Ascending aorta (tissue), 2 donors: ENCODE data around the gene CCN2. TPM values are rescaled to one million over a fixed set of nuclear protein-coding genes. Genes with fewer than 3 reads are reported as not detected.

ENCODE experiments used
- DNase-seq, 2 donors: peaks; one replicate each; pipeline ENCODE4 v3.0.0-alpha.2; 2019; ENCODE audit warnings: low spot score in 2 of 2
- H3K27ac ChIP-seq, 2 donors: fragments of 200-600 bp; sonication (generic); one replicate each; pipeline ENCODE4 v1.5.1; 2016 to 2017; ENCODE audit warnings: mild to moderate bottlenecking in 1 of 2
- H3K27me3 ChIP-seq: fragments of 200-600 bp; sonication (generic); one replicate; pipeline ENCODE4 v1.5.1; 2017
- H3K36me3 ChIP-seq, 2 donors: fragments of 200-600 bp; sonication (generic); one replicate each; pipeline ENCODE4 v1.5.1; 2016
- H3K4me1 ChIP-seq, 2 donors: fragments of 200-600 bp; sonication (generic); one replicate each; pipeline ENCODE4 v1.5.1; 2016 to 2017; ENCODE audit warnings: mild to moderate bottlenecking in 1 of 2
- H3K4me3 ChIP-seq, 2 donors: fragments of 200-600 bp; sonication (generic); one replicate each; pipeline ENCODE4 v1.5.1; 2016 to 2017; ENCODE audit warnings: mild to moderate bottlenecking in 1 of 2
- H3K9me3 ChIP-seq, 2 donors: fragments of 200-600 bp; sonication (generic); one replicate each; pipeline ENCODE4 v1.5.1; 2016
- intact Hi-C: fragments of 100-400 bp; cut with DNase I; formaldehyde crosslinking; loops from one replicate; pipeline ENCODE4 v1.15.1; 2023
- total RNA-seq: library from RNA; depleted of rRNA; stranded (reverse); fragments of >200 nt; gene quantifications from one replicate; pipeline ENCODE4 v1.1.0, GENCODE V29; 2016
- TF ChIP-seq, protein P1 (sequence below), 3 experiments: fragments of 200-600 bp in 2 of 3; fragments of 450-650 bp in 1 of 3; sonication (generic) in 2 of 3; IDR thresholded peaks; one replicate each; pipeline ENCODE4 v1.5.1; 2016 to 2019; ENCODE audit warnings: antibody characterized with exemption in 3 of 3, mild to moderate bottlenecking in 1 of 3, moderate library complexity in 1 of 3

The CCN2 gene
- 916 TPM for total RNA-seq

GRCh38 chr6:131950767-131951575 is at the start of gene CCN2:
TSS of gene CCN2 (minus strand) at chr6:131951372. CDS start at chr6:131951172, 200 bp downstream.
- DNase-seq: peak; percentile 13 to 97
- Histone ChIP-seq H3K4me3 (peak within 1 kb of the TSS; percentile 84 to 86), H3K9me3 (no peaks in the 10 kb centered on the region), H3K27ac (peak within 1 kb of the TSS; percentile 92 to 94), H3K27me3 (no peaks in the 10 kb centered on the region), H3K36me3 (peaks cover 12 to 35% of the 10 kb centered on the region in 2 donors), H3K4me1 (peaks cover 3 to 23% of the 10 kb centered on the region in 2 donors)
- intact Hi-C loops: loop anchor here (2.0 to 10.0 kb wide), 4 partner anchors 134 to 244 kb away; no protein-coding TSS in a partner anchor
- TF ChIP-seq, protein P1, sequence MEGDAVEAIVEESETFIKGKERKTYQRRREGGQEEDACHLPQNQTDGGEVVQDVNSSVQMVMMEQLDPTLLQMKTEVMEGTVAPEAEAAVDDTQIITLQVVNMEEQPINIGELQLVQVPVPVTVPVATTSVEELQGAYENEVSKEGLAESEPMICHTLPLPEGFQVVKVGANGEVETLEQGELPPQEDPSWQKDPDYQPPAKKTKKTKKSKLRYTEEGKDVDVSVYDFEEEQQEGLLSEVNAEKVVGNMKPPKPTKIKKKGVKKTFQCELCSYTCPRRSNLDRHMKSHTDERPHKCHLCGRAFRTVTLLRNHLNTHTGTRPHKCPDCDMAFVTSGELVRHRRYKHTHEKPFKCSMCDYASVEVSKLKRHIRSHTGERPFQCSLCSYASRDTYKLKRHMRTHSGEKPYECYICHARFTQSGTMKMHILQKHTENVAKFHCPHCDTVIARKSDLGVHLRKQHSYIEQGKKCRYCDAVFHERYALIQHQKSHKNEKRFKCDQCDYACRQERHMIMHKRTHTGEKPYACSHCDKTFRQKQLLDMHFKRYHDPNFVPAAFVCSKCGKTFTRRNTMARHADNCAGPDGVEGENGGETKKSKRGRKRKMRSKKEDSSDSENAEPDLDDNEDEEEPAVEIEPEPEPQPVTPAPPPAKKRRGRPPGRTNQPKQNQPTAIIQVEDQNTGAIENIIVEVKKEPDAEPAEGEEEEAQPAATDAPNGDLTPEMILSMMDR (IDR thresholded peaks at IDR 0.05): no peak

- Histone ChIP-seq H3K27me3 (no peaks in the 10 kb centered on the region), H3K4me3 (no peak overlapping the region), H3K9me3 (no peaks in the 10 kb centered on the region), H3K4me1 (peaks cover 0 to 12% of the 10 kb centered on the region in 2 donors), H3K36me3 (no peaks in the 10 kb centered on the region), H3K27ac (peak overlapping the region; percentile 71 to 73)
- DNase-seq: no peak
- TF ChIP-seq, protein P1 (IDR thresholded peaks at IDR 0.05): no peak
- intact Hi-C loops: no loop called here
Measured at GRCh38 chr6:132000296-132000695, 49.1 kb upstream of the CCN2 start.

DNA sequence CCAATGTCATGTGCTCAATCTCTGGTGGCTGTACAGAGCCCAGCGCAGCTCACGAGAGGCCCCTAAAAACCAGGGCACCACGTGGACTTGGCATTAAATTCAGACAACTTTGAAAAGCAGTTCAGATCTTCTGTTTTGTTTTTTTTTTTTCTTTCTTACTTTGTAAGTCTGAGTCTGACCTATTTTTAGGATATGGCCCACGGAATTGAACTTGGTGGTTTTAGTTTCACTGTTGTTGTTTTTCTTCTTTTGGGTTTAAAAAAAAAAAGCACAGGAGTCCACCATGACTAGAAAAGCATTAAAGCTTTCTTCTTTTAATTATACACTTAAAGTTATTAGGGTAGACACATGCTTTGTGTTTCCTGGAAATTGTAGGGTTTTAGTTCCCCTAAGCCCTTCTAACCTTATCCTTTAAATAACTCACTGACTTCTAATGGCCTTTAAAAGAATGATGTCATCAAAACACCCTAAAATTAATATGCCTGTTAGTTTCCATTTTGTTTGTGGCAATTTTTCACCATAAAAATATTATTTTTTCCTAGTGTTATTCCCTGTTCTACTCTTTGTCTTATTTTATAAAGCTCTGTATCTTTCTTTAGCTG is 48.5 kb upstream of the CCN2 start:
- H3K9me3 ChIP-seq: no peaks in the 10 kb centered on the region
- H3K4me3 ChIP-seq: peak overlapping the region in 1 of 2 donors; percentile 9
- DNase-seq: no peak
- H3K4me1 ChIP-seq: peaks cover 0 to 12% of the 10 kb centered on the region in 2 donors
- peak overlapping the region; percentile 71 to 73 for H3K27ac ChIP-seq
- TF ChIP-seq, protein P1 (IDR thresholded peaks at IDR 0.05): no peak
- H3K27me3 ChIP-seq: no peaks in the 10 kb centered on the region
- intact Hi-C loops: loop anchor here (5.0 kb wide), 1 partner anchor 42 kb away; no protein-coding TSS in a partner anchor
- H3K36me3 ChIP-seq: no peaks in the 10 kb centered on the region

GRCh38 chr6:131998255-131998982 is 47.2 kb upstream of the CCN2 start:
- no peaks in the 10 kb centered on the region for H3K27me3 ChIP-seq
- TF ChIP-seq, protein P1 (IDR thresholded peaks at IDR 0.05): no peak
- no peaks in the 10 kb centered on the region for H3K36me3 ChIP-seq
- intact Hi-C loops: loop anchor here (5.0 kb wide), 1 partner anchor 41 kb away; no protein-coding TSS in a partner anchor
- no peaks in the 10 kb centered on the region for H3K9me3 ChIP-seq
- peak in 1 of 2 donors; percentile 79 for DNase-seq
- no peak overlapping the region for H3K4me3 ChIP-seq
- H3K27ac ChIP-seq: peak overlapping the region; percentile 9 to 73
- peaks cover 0 to 12% of the 10 kb centered on the region in 2 donors for H3K4me1 ChIP-seq

GRCh38 chr6:131997429-131998153 is 46.4 kb upstream of the CCN2 start:
- H3K4me1 ChIP-seq: peaks cover 0 to 12% of the 10 kb centered on the region in 2 donors
- H3K4me3 ChIP-seq: no peak overlapping the region
- intact Hi-C loops: loop anchor here (5.0 kb wide), 1 partner anchor 40 kb away; no protein-coding TSS in a partner anchor
- no peaks in the 10 kb centered on the region for H3K36me3 ChIP-seq
- H3K27me3 ChIP-seq: no peaks in the 10 kb centered on the region
- peak overlapping the region in 1 of 2 donors; percentile 9 for H3K27ac ChIP-seq
- TF ChIP-seq, protein P1 (IDR thresholded peaks at IDR 0.05): no peak
- no peaks in the 10 kb centered on the region for H3K9me3 ChIP-seq
- DNase-seq: no peak
